Spleen (tissue), 11 donors: ENCODE measurements around the gene MAP7D2. TPM values are rescaled to one million over a fixed set of nuclear protein-coding genes. Genes with fewer than 3 reads are reported as not detected.
A peak's percentile ranks its signal among the peaks of the same experiment; 100 is the strongest.

Experiments
- DNase-seq: peaks from one replicate; pipeline ENCODE4 v3.0.0-alpha.2; 2020
- H3K27ac ChIP-seq, 8 donors: fragments of 200-600 bp; sonication (generic) in 7 of 8; 1 replicate in 4 of 8; 2 replicates in 4 of 8; pipeline versions ENCODE4 v1.5.0 to v1.8.0; 2016 to 2021; ENCODE audit warnings: inconsistent platforms in 4 of 8, mild to moderate bottlenecking in 4 of 8, moderate library complexity in 1 of 8
- H3K27me3 ChIP-seq, 7 donors: fragments of 200-600 bp; sonication (generic) in 6 of 7; replicated peaks in 1 of 7; 1 replicate in 4 of 7; 2 replicates in 3 of 7; pipeline versions ENCODE4 v1.5.0 to v1.8.0; 2016 to 2021; ENCODE audit warnings: inconsistent platforms in 3 of 7, mild to moderate bottlenecking in 1 of 7
- H3K36me3 ChIP-seq, 6 donors: fragments of 200-600 bp; sonication (generic) in 5 of 6; 1 replicate in 4 of 6; 2 replicates in 2 of 6; pipeline versions ENCODE4 v1.5.0 to v1.8.0; 2016 to 2021; ENCODE audit warnings: inconsistent platforms in 2 of 6
- H3K4me1 ChIP-seq, 6 donors: fragments of 200-600 bp; sonication (generic) in 5 of 6; 1 replicate in 3 of 6; 2 replicates in 3 of 6; pipeline versions ENCODE4 v1.5.0 to v1.8.0; 2016 to 2021; ENCODE audit warnings: inconsistent platforms in 3 of 6
- H3K4me3 ChIP-seq, 8 donors: fragments of 200-600 bp; sonication (generic) in 7 of 8; 1 replicate in 4 of 8; 2 replicates in 4 of 8; pipeline versions ENCODE4 v1.5.0 to v1.8.0; 2016 to 2021; ENCODE audit warnings: inconsistent platforms in 4 of 8, mild to moderate bottlenecking in 4 of 8, moderate library complexity in 2 of 8
- H3K9me3 ChIP-seq, 8 donors: fragments of 200-600 bp; sonication (generic) in 7 of 8; 1 replicate in 4 of 8; 2 replicates in 4 of 8; pipeline versions ENCODE4 v1.5.0 to v1.8.0; 2016 to 2021; ENCODE audit warnings: inconsistent platforms in 4 of 8
- POLR2A ChIP-seq, 3 donors: fragments of 450-650 bp; IDR thresholded peaks; one replicate each; pipeline ENCODE4 v1.5.1; 2017; ENCODE audit warnings: antibody characterized with exemption in 3 of 3, mild to moderate bottlenecking in 1 of 3
- POLR2AphosphoS5 ChIP-seq, 3 donors: sonication (generic); formaldehyde crosslinking; IDR thresholded peaks; one replicate each; pipeline ENCODE4 v1.5.1; 2017; ENCODE audit warnings: antibody characterized with exemption in 3 of 3
- WGBS, 5 donors: extraction: QIAGEN DNeasy Blood & Tissue Kit in 3 of 5; methylation state at CpG; one replicate each; pipeline versions ENCODE4 v1.1.5 to v1.1.7; 2013 to 2018; 5-methylcytosine and 5-hydroxymethylcytosine counted together
- intact Hi-C: fragments of 100-400 bp; cut with DNase I; formaldehyde crosslinking; loops from one replicate; pipeline ENCODE4 v1.15.0; 2023; ENCODE audit warnings: low total_unique reads
- polyA plus RNA-seq, 3 donors: library from polyadenylated mRNA; stranded (reverse); fragments of 200-250 nt; gene quantifications; one replicate each; pipeline ENCODE4 v1.2.1, GENCODE V29; 2013
- total RNA-seq, 7 donors: library from RNA; depleted of rRNA in 3 of 7; stranded (reverse); fragments of >200 nt in 3 of 7; fragmentation: NEBNext Ultra II Directional in 4 of 7; extraction: Animal tissue kit (Norgen Biotek cat#: 25700) in 4 of 7; gene quantifications; one replicate each; pipeline versions ENCODE4 v1.1.0 to v1.2.1, GENCODE V29; 2016 to 2021
- TF ChIP-seq, protein P1 (sequence below), 11 experiments: fragments of 200-600 bp in 7 of 11; fragments of 450-650 bp in 4 of 11; sonication (generic) in 4 of 11; IDR thresholded peaks in 8 of 11; conservative IDR thresholded peaks in 3 of 11; 1 replicate in 7 of 11; 2 replicates in 4 of 11; pipeline versions ENCODE4 v1.4.0 to v1.8.0; 2016 to 2021; ENCODE audit warnings: antibody characterized with exemption in 11 of 11, inconsistent platforms in 4 of 11, mild to moderate bottlenecking in 1 of 11
- donor health status: healthy with polysubstance abuse.
- donor health status: DM: no; HTN: no; CAD: no; lungs with moderate emphysema.
- donor health status: DM: no; HTN: no; CAD: no.
- donor health status: Bipolar disorder and iron deficiency.
- donor health status: healthy.
- donor health status: DM: no; HTN: no; CAD: no.
- donor health status: DM: yes; HTN: yes; CAD: no.

Gene MAP7D2
- total and polyA plus RNA-seq, 10 donors = 0.02 to 0.67 (median 0.47) TPM; not detected in 3

- Histone ChIP-seq H3K27me3 (no peaks in the 10 kb centered on the region), H3K9me3 (no peaks in the 10 kb centered on the region), H3K4me3 (no peak overlapping the region), H3K36me3 (no peaks in the 10 kb centered on the region), H3K4me1 (no peaks in the 10 kb centered on the region), H3K27ac (no peak overlapping the region)
- DNase-seq = peak; percentile 17
- 51 to 68% (median 52%) methylated on average over 8 of the region's 8 CpGs for WGBS, 5 donors
- TF ChIP-seq, protein P1, sequence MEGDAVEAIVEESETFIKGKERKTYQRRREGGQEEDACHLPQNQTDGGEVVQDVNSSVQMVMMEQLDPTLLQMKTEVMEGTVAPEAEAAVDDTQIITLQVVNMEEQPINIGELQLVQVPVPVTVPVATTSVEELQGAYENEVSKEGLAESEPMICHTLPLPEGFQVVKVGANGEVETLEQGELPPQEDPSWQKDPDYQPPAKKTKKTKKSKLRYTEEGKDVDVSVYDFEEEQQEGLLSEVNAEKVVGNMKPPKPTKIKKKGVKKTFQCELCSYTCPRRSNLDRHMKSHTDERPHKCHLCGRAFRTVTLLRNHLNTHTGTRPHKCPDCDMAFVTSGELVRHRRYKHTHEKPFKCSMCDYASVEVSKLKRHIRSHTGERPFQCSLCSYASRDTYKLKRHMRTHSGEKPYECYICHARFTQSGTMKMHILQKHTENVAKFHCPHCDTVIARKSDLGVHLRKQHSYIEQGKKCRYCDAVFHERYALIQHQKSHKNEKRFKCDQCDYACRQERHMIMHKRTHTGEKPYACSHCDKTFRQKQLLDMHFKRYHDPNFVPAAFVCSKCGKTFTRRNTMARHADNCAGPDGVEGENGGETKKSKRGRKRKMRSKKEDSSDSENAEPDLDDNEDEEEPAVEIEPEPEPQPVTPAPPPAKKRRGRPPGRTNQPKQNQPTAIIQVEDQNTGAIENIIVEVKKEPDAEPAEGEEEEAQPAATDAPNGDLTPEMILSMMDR (IDR thresholded peaks at IDR 0.05 in 8 of 11, conservative IDR thresholded peaks at IDR 0.05 in 3 of 11) = no peak
- intact Hi-C loops = loop anchor here (5.0 kb wide), 1 partner anchor 161 kb away; no protein-coding TSS in a partner anchor
Measured at GRCh38 chrX:20067709-20068561, 48.8 kb downstream of the MAP7D2 start.

DNA sequence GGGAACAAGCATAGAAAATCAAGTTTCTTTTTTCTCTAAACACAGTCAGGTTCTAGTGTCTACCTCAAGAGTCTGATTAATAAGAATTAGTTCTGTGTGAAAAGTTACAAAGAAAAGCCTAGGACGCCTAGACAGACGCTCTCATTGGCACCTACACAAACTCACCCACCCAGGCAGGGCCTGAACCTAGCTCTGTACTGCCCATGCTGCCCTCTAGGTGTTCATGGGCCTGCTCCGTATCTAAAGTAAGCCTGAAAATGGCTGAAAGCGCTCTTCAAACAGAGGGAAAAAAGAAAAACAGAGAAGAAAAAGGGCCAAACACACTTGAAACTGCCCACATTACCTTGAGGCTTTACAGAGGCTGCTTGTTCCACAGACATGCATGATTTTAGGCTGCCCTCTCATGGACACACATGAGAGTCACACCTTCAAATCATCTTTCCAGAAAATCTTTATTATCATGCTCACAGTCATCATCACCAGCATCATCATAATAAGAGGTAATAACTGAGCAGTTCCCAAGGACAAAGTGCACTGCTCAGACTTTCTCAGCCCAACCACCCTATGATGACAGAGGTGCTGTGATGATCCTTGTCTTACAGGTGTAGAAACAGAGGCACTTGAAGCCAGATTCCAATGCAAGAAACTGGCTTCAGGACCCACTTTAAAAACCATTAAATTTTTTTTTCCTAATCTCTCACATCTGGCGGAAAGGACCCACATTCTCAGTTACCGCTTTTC is 49.6 kb downstream of the MAP7D2 start:
- no peak for TF ChIP-seq POLR2A (IDR thresholded peaks at IDR 0.05)
- TF ChIP-seq, protein P1 (IDR thresholded peaks at IDR 0.05 in 8 of 11, conservative IDR thresholded peaks at IDR 0.05 in 3 of 11) = peak in 8 of 11 experiments; percentile 13 to 48 (median 30)
- WGBS, 5 donors = 49 to 75% (median 69%) methylated on average over 6 of the region's 6 CpGs
- DNase-seq = no peak
- Histone ChIP-seq H3K4me1 (no peaks in the 10 kb centered on the region), H3K4me3 (no peak overlapping the region), H3K27ac (no peak overlapping the region), H3K36me3 (no peaks in the 10 kb centered on the region), H3K27me3 (no peaks in the 10 kb centered on the region), H3K9me3 (no peaks in the 10 kb centered on the region)
- intact Hi-C loops = loop anchor here (5.0 kb wide), 1 partner anchor 160 kb away; no protein-coding TSS in a partner anchor

- no peaks in the 10 kb centered on the region for H3K27me3 ChIP-seq
Measured at GRCh38 chrX:20063716-20064351, 52.9 kb downstream of the MAP7D2 start.

More at GRCh38 chrX:20063716-20064351, 52.9 kb downstream of the MAP7D2 start:
- H3K4me3 ChIP-seq = no peak overlapping the region
- H3K36me3 ChIP-seq = no peaks in the 10 kb centered on the region
- 66 to 80% (median 75%) methylated on average over 9 of the region's 9 CpGs for WGBS, 5 donors
- H3K4me1 ChIP-seq = peaks cover 0 to 9% (median 2%) of the 10 kb centered on the region in 6 donors
- H3K9me3 ChIP-seq = no peaks in the 10 kb centered on the region
- TF ChIP-seq POLR2AphosphoS5 (IDR thresholded peaks at IDR 0.05) (no peak), POLR2A (IDR thresholded peaks at IDR 0.05) (no peak)
- TF ChIP-seq, protein P1 (IDR thresholded peaks at IDR 0.05 in 8 of 11, conservative IDR thresholded peaks at IDR 0.05 in 3 of 11) = no peak
- H3K27ac ChIP-seq = no peak overlapping the region
- DNase-seq = no peak
- intact Hi-C loops = no loop called here
